Fibroblast of skin of left biceps (primary cell): ENCODE results near the gene NR2F2.

Source experiments
- DNase-seq, 2 experiments: peaks; one replicate each; pipeline ENCODE4 v3.0.0-alpha.2; 2013; ENCODE audit warnings: low read depth in 2 of 2

Gene NR2F2

GRCh38 chr15:96330450-96331143, at the start of gene NR2F2:
Gene NR2F2, plus strand, starts transcription at chr15:96330700. Its CDS starts 1,406 bp downstream, at chr15:96332106.
- DNase-seq: peak; percentile 97 to 98

GRCh38 chr15:96285305-96285704, 45.2 kb upstream of the NR2F2 start:
- DNase-seq: peak; percentile 88 to 90

GRCh38 chr15:96285729-96286254, 44.7 kb upstream of the NR2F2 start:
- no peak for DNase-seq

- no peak for DNase-seq
Observed at GRCh38 chr15:96290679-96291078, 39.8 kb upstream of the NR2F2 start.

GRCh38 chr15:96292635-96293034, 37.9 kb upstream of the NR2F2 start:
- no peak for DNase-seq

GRCh38 chr15:96293441-96293840, 37.1 kb upstream of the NR2F2 start:
- no peak for DNase-seq

- DNase-seq: no peak
Observed at GRCh38 chr15:96294766-96295165, 35.7 kb upstream of the NR2F2 start.

- no peak for DNase-seq
Observed at GRCh38 chr15:96296264-96296663, 34.2 kb upstream of the NR2F2 start.

- no peak for DNase-seq
Observed at GRCh38 chr15:96297783-96298182, 32.7 kb upstream of the NR2F2 start.

GRCh38 chr15:96298217-96298616, 32.3 kb upstream of the NR2F2 start:
- no peak for DNase-seq

GRCh38 chr15:96300836-96301235, 29.7 kb upstream of the NR2F2 start:
- DNase-seq: no peak

- DNase-seq: no peak
Observed at GRCh38 chr15:96303503-96304056, 26.9 kb upstream of the NR2F2 start.

GRCh38 chr15:96304839-96305238, 25.7 kb upstream of the NR2F2 start:
- DNase-seq: no peak

GRCh38 chr15:96306321-96306720, 24.2 kb upstream of the NR2F2 start:
- DNase-seq: no peak

GRCh38 chr15:96307856-96308394, 22.6 kb upstream of the NR2F2 start:
- DNase-seq: no peak

GRCh38 chr15:96309143-96309660, 21.3 kb upstream of the NR2F2 start:
- DNase-seq: no peak

- no peak for DNase-seq
Observed at GRCh38 chr15:96311256-96311955, 19.1 kb upstream of the NR2F2 start.

GRCh38 chr15:96311956-96312294, 18.6 kb upstream of the NR2F2 start:
- no peak for DNase-seq

- DNase-seq: no peak
Observed at GRCh38 chr15:96312641-96313335, 17.7 kb upstream of the NR2F2 start.

- DNase-seq: no peak
Observed at GRCh38 chr15:96314518-96314917, 16.0 kb upstream of the NR2F2 start.

GRCh38 chr15:96314963-96315362, 15.5 kb upstream of the NR2F2 start:
- DNase-seq: no peak
